Tibial artery (tissue), 4 donors: Measurements from ENCODE around the gene BRF1.

Source experiments
- DNase-seq, 2 donors: peaks; one replicate each; pipeline ENCODE4 v3.0.0-alpha.2; 2019
- H3K27ac ChIP-seq, 2 donors: fragments of 200-600 bp; sonication (generic) in 1 of 2; 1 replicate in 1 of 2; 2 replicates in 1 of 2; pipeline ENCODE4 v1.5.1; 2018 to 2019; ENCODE audit warnings: mild to moderate bottlenecking in 1 of 2
- H3K27me3 ChIP-seq, 2 donors: fragments of 200-600 bp; sonication (generic) in 1 of 2; one replicate each; pipeline versions ENCODE4 v1.5.1 to v1.6.0; 2016 to 2019
- H3K36me3 ChIP-seq, 3 donors: fragments of 200-600 bp; sonication (generic) in 2 of 3; one replicate each; pipeline ENCODE4 v1.5.1; 2016 to 2019; ENCODE audit warnings: mild to moderate bottlenecking in 2 of 3
- H3K4me1 ChIP-seq, 4 donors: fragments of 200-600 bp; sonication (generic) in 2 of 4; 1 replicate in 3 of 4; 2 replicates in 1 of 4; pipeline ENCODE4 v1.5.1; 2016 to 2019
- H3K4me3 ChIP-seq, 2 donors: fragments of 200-600 bp; sonication (generic) in 1 of 2; 1 replicate in 1 of 2; 2 replicates in 1 of 2; pipeline ENCODE4 v1.5.1; 2018 to 2019; ENCODE audit warnings: mild to moderate bottlenecking in 2 of 2
- H3K9me3 ChIP-seq, 3 donors: fragments of 200-600 bp; sonication (generic) in 1 of 3; one replicate each; pipeline ENCODE4 v1.5.1; 2016 to 2019
- intact Hi-C: fragments of 100-400 bp; cut with DNase I; formaldehyde crosslinking; loops from one replicate; pipeline ENCODE4 v1.15.0; 2023; ENCODE audit warnings: low total_unique reads
- TF ChIP-seq, protein P1 (sequence below), 2 experiments: fragments of 200-600 bp in 1 of 2; fragments of 450-650 bp in 1 of 2; IDR thresholded peaks; one replicate each; pipeline ENCODE4 v1.5.1; 2017 to 2019; ENCODE audit warnings: antibody characterized with exemption in 2 of 2, mild to moderate bottlenecking in 1 of 2, moderate library complexity in 1 of 2

Gene BRF1

DNA sequence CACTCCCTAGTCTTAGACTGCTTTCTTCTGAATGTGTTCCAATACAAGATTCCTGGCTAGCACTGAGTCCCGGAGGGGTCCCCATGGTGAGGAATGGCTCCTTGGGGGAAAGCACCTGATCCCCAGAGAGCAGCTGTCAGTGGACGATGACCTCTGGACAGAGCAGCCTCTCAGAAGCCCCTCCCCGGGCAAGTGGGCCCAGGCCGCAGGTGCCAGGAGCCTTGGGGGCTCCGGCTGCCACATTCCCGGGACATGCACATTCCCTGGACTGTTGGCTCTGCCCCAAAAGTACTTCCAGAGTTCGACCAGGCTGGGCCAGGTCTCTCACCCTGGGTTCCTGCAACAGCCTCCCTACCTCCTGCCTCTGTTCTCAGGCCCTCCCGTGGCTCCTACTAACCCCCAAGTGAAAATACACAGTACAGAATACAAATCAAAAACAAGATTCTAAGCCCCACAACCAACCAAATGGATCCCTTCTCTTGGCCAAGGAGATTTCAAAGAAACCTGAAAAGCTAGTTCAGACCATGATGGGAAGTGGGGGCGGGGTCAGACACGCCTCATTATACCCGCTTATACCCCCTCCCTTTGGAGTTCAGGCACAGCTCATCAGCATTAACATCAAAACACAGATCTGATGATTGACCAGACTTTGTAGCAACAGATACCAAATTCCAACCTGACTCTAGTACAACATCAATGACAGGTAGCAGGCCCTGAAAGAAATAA, 75.8 kb downstream of the BRF1 start:
- no peaks in the 10 kb centered on the region for H3K4me1 ChIP-seq
- H3K4me3 ChIP-seq: no peak overlapping the region
- intact Hi-C loops: no loop called here
- no peaks in the 10 kb centered on the region for H3K27me3 ChIP-seq
- TF ChIP-seq, protein P1, sequence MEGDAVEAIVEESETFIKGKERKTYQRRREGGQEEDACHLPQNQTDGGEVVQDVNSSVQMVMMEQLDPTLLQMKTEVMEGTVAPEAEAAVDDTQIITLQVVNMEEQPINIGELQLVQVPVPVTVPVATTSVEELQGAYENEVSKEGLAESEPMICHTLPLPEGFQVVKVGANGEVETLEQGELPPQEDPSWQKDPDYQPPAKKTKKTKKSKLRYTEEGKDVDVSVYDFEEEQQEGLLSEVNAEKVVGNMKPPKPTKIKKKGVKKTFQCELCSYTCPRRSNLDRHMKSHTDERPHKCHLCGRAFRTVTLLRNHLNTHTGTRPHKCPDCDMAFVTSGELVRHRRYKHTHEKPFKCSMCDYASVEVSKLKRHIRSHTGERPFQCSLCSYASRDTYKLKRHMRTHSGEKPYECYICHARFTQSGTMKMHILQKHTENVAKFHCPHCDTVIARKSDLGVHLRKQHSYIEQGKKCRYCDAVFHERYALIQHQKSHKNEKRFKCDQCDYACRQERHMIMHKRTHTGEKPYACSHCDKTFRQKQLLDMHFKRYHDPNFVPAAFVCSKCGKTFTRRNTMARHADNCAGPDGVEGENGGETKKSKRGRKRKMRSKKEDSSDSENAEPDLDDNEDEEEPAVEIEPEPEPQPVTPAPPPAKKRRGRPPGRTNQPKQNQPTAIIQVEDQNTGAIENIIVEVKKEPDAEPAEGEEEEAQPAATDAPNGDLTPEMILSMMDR (IDR thresholded peaks at IDR 0.05): no peak
- H3K9me3 ChIP-seq: no peaks in the 10 kb centered on the region
- no peak for DNase-seq
- no peak overlapping the region for H3K27ac ChIP-seq
- peaks cover 19 to 76% (median 63%) of the 10 kb centered on the region in 3 donors for H3K36me3 ChIP-seq

DNA sequence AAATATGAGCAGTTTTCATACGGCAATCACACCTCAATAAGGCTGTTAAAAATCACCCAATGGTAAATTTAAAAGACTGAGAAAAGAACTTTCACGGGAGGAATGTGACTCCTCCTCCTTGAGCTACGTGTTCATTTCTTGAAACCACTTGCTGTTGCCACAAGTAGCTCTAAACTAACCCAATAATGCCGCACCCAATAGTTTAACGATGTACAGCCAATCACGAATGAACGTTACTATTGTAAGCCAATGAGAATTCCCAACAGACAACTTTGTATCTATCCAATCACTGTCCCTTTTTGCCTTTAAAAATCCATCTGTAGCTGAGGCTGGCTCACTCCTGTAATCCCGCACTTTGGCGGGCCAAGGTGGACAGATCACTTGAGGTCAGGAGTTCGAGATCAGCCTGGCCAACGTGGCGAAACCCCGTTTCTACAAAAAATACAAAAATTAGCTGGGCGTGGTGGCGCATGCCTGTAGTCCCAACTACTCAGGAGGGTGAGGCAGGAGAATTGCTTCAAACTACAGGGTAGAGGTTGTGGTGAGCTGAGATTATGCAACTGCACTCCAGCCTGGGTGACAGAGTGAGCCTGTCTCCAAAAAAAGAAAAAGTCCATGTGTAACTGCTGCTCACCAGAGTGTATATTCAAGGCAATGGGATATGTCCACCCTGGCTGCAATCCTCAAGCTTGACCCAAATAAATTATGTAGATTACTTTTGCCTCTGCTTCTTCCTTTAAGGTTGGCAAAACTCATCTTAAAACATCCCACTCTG, 76.8 kb downstream of the BRF1 start:
- Histone ChIP-seq H3K27me3 (no peaks in the 10 kb centered on the region), H3K9me3 (no peaks in the 10 kb centered on the region), H3K4me3 (no peak overlapping the region), H3K36me3 (peaks cover 29 to 87% (median 73%) of the 10 kb centered on the region in 3 donors), H3K4me1 (no peaks in the 10 kb centered on the region), H3K27ac (no peak overlapping the region)
- intact Hi-C loops: no loop called here
- no peak for DNase-seq
- TF ChIP-seq, protein P1 (IDR thresholded peaks at IDR 0.05): no peak

DNA sequence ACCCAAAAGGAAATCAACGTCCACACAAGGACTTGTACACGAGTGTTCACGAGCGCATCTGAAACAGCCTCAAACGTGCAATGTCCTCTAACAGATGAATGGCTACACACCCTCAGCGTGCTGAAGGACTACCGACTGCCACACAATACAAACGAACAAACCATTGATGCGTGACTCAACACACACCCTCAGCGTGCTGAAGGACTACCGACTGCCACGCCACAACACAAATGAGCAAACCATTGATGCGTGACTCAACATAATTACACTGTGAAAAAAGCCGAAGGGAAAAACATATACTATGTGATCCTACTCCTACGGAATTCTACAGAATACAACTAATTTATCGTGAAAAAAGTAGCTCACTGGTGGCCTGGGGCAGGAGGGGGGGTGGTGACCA, 77.5 kb downstream of the BRF1 start:
- TF ChIP-seq, protein P1 (IDR thresholded peaks at IDR 0.05): no peak
- Histone ChIP-seq H3K9me3 (no peaks in the 10 kb centered on the region), H3K27me3 (no peaks in the 10 kb centered on the region), H3K36me3 (peaks cover 35 to 94% (median 80%) of the 10 kb centered on the region in 3 donors), H3K27ac (no peak overlapping the region), H3K4me1 (no peaks in the 10 kb centered on the region), H3K4me3 (no peak overlapping the region)
- no peak for DNase-seq
- intact Hi-C loops: no loop called here

DNA sequence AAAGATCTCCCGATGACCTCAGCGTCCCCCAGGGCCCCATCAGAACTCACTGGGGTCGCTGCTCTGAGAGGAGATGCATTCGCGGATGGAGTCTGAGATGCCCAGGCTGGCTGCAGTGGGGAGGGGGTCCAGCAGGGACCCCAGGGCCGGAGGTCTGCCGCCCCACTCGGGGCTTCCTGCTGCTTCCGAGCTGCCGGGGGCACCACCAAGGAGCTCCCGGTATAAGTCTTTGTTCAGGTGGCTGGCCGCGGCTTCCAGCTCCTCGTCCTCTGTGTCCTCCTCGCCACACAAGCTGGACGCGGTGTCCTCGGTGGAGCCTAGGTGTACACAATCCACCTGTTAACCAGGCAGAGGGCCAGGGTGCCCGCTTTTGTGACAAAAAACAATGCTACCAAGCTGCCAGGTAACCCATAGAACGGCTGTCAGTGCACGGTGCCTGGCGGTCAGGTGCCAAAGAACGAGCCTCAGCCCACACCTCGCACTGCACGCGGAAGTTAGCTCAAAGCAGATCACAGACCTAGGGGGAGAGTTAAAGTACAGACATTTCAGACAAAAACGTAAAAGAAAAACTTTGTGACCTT, 79.1 kb downstream of the BRF1 start:
- DNase-seq: no peak
- H3K27me3 ChIP-seq: no peaks in the 10 kb centered on the region
- no peak overlapping the region for H3K4me3 ChIP-seq
- no peak overlapping the region for H3K27ac ChIP-seq
- TF ChIP-seq, protein P1 (IDR thresholded peaks at IDR 0.05): no peak
- H3K36me3 ChIP-seq: peaks cover 49 to 94% (median 93%) of the 10 kb centered on the region in 3 donors
- intact Hi-C loops: no loop called here
- H3K9me3 ChIP-seq: no peaks in the 10 kb centered on the region
- no peaks in the 10 kb centered on the region for H3K4me1 ChIP-seq

DNA sequence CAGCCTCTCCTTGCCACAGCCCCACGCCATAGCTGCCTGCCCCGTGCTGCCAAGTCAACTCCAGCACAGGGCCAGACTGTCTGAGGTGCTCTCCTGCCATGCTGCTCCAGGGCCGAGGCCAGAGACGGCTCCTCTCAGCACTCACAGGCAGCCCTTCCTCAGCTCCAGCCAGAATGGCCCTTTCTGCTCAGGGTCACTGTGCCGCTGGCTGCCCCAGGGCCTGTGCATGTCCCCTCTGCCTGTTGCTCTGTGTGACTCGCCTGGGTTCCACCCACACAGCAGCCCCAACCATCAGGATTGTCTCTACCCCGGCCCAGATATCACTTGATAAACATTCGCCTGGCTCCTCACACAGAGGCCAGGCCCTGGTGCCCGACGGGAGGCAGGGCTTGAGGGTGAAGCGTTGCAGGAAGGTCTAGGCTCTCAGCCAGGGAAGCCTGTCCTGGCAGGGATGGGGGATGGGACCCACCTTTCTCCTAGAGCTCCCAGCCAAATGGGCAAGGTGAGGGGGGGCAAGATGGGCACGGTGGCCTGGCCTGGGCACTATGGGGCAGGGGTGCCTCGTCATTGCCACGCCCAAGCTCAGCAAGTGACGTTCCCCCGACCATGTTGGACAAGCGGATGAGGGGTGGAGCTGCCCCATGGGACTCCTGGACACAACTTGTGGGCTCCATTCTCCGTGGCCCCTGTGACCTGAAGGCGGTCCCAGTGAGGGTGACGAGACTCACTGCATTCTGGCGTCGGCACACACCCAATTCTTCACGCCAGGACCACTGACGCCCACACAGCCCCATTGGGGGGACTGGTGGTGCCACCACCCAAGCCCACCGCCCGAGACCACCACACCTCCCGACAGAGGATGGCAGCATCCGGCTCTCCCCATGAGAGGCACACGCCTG, 79.9 kb downstream of the BRF1 start:
- Histone ChIP-seq H3K27me3 (no peaks in the 10 kb centered on the region), H3K9me3 (no peaks in the 10 kb centered on the region), H3K4me1 (no peaks in the 10 kb centered on the region), H3K4me3 (no peak overlapping the region), H3K27ac (no peak overlapping the region), H3K36me3 (peaks cover 46 to 94% (median 91%) of the 10 kb centered on the region in 3 donors)
- TF ChIP-seq, protein P1 (IDR thresholded peaks at IDR 0.05): no peak
- no peak for DNase-seq
- intact Hi-C loops: no loop called here
